GM18867 (cell line): ENCODE measurements around the gene LEF1.
"Not testable (repeated sequence)": the region's sequence is repeated elsewhere in the genome, so short reads cannot be mapped to it uniquely, and the experiment has no call there.

Source experiments
- ATAC-seq: cut with Tn5 transposase; IDR thresholded peaks from one replicate; pipeline ENCODE4 v1.9.1; 2021; ENCODE audit warnings: mild to moderate bottlenecking, moderate library complexity; ENCODE audit not compliant: unreplicated experiment

LEF1 gene

DNA sequence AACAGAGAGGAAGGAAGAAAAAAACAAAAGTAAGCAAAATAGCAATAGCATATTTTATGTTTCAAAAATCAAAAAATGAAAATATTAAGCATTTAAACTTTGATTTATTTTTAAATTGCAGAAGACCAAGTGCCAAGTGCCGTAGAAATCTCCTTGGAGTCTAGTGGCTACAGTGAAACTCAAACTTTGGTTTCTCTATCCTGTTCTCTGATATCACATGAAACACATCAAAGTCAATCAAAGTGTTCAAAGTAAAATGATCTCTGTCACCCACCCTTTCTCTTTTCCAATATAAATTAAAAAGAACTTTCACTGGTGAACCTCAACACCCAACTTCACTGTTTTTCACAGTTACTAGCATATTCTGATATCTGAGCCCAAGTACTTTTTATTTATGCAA, 98.0 kb downstream of the LEF1 start:
- ATAC-seq = no peak

DNA sequence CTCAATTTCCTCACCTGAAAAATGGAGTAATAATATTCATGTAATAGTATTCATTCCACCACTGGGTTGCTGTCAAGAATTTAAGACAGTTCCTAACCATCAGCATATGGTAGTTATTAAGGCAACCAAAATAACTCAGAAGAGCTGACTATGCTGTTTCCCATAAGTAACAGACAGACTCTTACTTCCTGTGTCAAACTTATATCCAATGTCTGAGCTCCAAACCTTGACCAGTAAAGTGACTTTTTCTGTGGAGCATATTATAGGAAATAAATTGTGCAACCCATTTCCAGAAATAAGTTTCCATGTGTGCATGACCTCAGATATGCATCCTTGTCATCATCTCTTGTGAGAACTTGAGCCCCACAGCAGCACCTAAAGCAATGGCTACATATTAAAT, 100.3 kb downstream of the LEF1 start:
- ATAC-seq = no peak

DNA sequence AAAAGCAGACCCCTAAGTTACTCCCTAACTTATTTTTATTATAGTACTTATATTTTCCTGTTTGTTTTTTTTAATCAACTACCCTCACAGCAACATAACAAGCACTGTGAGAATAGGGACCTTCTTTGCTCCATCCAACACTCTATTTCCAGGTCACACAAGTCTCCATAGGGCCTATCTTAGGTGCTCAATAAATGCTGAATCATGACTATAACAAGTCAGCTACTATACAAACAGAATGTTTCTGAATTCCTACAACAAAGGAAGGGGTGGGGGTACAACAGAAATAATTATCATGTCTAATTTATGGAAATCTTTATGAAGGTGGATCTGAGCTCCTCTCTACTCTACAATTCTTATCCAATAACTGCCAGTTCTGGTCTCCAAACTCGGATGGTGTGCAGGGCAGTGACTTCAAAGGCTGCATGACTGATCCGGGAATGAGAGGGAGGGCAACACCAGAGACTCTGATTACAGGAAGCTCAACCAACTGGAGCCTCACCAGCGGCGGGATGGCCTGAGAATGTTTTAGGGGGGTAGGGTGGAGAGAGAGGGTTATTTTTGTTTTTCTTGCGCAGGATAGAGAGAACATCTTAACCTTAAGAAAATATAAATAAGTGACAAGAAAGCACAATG, 107.9 kb downstream of the LEF1 start:
- ATAC-seq = no peak

DNA sequence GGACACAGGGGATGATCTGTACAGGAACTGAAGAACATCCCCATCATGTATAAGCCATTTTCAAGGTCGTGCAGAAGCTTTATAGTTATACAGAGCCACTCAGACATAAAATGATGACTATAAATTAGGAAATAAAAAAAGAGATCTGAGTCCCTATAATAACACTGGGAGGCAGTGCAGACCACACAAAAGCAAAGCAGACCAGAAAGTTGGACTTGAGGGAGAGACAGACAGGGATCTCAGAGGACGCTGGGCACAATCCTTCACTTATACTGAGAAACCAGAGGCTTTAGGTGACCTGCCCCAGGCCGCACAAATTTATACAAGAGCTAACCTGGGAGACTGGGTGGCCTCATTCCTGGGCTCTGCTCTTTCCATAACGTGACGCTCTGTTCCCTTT, 108.6 kb downstream of the LEF1 start:
- no peak for ATAC-seq

DNA sequence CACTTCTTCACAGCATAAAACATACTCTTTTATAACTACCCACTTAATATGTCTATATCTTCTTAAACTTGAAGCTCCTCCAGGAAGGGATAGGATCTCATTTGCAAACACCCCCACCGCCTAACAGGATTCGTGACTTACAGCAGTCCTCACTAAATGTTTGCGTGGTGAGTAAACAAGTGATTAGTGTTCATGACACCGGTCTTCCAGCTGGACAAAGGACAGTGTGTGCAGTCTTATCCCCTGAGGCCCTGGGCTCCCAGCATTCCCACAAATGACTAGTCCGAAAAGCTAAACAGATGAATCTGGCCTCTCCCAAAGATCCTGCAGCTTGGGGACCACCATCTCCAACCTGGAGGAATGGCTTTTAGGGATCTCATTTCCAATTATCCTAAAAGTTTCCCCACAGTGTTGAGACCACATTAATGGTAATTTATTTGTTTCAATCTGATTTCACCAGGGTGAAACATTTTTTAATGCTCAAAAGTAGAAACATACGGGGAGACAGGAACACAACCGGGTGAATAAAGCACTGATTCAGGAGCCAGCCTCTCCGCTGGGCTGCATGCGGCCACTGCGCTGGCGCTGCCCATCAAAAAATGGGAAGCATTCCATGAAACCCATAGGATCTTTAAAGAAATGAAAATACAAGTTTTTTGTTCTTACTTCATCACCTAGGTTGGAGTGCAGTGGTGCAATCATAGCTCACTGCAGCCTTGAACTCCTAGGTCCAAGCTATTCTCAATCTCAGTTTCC, 109.9 kb downstream of the LEF1 start:
- ATAC-seq = no peak

DNA sequence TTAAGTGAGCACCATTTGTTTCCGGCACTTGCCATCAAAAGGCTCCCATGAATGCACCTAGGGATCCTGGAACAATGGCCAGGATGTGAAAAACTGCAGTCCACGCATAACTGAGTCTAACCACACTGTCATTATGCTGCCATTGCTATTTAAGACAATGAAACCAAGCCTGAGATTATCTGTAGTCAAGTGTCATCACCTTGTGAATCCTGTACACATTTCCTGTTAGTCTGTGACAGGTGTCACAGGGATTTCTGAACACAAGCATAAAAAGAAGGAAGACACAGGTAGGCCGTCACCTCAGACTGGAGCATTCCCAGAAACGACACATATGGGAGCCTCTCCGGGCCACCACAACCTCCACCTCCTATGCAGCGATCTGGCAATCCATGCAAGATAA, 112.3 kb downstream of the LEF1 start:
- ATAC-seq = no peak

DNA sequence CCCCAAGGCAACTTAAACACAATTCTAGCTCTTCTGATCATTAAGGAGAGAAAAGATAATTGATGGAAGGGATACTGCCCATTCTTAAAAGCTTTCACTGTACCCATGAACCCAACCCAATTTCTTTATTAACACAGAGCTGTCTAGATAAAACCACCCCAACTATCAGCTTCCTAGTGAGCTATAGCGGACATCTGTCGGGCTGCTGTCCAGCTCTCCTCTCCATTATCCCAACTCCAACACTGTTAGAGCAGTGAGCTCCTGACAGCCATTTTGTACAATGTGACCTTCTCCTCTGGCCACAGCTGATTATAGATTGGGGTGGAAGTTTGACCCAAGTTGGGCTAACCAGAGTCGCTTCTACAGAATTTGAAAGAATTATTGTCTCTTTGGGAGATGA, 112.9 kb downstream of the LEF1 start:
- ATAC-seq = no peak

DNA sequence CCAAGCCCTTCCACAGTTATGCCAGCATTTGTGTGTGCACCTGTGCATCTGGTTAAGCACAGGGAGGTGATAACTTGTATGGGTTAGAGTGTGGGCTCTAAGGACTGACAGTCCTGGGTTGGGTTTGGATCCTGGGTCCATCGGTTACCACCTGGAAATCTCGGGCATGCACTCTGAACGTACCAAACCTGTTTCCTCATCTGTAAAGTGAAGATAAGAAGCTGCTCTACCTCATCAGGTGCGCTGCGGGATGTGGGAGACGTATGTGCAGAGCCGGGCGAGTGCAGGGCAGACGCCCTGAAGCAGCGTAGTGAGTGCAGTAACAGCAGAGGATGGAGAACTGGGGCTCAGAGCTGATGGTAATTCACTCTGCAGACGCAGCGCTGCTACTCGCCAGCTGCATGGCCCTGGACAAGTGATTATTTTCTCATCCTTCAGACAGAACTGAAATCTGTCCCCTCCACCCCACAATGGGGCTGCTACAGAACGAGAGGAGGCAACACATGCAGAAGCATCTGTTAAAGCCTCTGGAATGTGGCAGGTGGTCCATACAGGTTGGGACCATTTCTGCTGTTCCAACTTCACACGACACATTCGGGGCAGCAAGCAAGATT, 114.6 kb downstream of the LEF1 start:
- ATAC-seq = no peak

DNA sequence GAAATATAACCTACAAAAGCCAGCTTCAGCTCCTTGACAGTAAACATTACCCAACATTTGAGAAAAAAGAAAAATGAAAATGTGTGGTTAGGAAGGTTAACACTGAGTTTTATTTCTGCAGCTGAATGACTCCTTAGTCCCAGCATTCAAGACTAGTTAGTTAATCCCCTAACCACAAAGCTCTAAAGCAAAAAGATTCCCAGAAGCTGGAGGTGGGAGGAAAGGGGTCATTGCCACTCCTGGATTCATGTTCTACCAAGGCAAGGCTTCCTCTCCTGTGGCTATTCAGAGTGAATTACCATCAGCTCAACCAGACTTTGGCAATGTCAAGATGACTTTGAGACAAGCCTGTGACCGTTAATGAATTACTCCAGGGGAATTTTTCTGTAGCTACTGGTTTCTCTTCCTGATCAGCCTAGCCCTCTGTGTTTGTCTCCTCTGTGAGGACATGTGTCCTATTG, 115.5 kb downstream of the LEF1 start:
- peak; percentile 77 for ATAC-seq

DNA sequence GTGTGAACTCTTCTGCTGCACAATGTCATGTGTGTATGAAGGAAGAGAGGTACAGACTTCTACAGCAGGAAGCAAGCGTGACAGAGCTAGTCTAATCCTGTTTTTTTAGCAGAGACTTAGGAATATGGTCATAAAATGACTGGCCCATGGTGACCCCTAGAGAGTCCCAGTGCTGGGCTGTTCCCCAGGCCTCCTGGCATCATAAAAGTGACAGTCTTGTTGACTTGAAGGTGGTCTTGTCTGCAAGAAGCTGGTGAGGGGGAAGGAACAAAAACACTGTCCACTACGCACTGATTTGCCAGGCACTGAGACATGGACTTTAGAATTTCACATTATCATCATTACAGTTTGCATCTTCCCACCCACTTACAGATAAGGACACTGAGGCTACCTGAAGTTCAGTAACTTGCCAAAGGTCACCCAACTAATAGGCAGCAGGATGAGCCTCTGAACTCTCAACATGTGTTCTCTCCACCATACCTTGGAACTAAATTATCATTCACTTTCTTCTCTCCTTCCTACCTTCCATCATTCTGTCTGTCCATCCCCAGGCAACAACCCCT, 116.1 kb downstream of the LEF1 start:
- no peak for ATAC-seq

DNA sequence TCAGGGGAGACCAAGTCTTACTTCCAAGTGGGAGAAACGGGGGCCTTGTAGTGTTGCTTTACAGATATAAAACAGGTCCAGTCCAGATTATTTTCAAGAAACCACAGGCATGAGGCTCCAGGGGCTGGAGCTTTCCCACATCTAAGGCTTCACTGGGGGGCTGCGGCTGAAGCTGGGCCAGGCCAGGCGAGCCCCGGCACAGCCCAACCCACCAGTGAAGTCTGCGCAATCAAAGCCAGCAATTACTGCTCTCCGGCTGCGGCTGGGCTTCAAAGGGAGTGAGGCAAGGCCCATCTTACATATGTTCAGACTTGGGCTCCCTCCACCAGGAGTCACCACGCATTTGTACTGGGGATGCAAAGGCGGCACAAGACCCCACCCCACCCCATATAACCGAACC, 117.4 kb downstream of the LEF1 start:
- no peak for ATAC-seq

DNA sequence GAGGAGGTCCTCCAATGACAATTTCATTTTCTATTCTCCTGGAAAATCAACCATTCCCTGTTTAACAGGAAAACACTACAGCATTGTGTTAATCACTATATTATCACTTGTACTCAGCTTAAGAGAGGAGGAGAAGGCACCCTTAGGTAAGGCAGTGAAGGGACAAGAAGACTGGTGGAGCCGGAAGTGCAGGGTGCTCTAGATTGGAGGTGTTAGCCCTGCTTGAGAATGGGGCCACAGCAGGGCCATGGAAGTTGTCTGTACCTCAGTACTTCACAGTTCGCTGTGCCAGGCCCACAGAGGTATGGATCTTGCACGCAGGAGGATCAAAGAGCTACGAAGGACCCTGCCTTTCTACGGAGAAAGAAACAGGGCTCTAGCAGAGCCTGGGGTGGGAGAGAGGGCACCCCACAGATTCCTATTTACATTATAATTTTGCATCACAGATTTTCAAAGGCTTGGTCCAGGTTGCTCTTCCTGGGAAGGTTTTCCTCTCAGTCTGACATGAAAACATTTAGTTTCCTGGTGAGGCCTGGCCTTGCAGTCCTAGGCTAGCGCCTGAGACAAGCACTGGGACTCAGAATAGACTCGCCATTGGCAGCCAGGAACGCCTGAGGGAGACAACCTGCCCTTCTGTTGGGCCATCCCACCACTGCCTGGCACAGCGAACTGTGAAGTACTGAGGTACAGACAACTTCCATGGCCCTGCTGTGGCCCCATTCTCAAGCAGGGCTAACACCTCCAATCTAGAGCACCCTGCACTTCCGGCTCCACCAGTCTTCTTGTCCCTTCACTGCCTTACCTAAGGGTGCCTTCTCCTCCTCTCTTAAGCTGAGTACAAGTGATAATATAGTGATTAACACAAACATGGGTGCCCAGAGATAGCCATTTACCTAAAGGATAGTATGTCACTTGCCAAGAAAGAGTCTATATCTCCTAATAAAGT, 118.3 kb downstream of the LEF1 start:
- ATAC-seq = not testable (repeated sequence)

DNA sequence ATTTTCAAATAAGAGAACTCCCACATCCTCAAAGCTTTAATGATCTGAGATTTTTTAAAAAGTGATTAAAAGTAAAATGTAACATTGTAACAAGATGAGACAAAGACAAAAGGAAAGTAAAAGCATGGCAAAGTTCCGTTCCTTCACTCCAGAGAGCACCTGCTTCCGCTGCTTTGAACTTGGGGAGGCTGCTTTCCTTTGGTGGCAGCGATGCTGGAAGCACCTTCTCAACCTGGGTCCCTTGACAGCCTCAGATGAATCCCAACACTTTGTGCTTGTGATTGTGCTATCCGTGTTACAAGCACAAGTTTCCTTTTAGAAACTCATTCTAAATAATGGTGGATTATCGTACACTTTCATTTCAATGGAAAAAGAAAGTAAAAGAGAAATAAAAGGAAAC, 119.3 kb downstream of the LEF1 start:
- no peak for ATAC-seq

DNA sequence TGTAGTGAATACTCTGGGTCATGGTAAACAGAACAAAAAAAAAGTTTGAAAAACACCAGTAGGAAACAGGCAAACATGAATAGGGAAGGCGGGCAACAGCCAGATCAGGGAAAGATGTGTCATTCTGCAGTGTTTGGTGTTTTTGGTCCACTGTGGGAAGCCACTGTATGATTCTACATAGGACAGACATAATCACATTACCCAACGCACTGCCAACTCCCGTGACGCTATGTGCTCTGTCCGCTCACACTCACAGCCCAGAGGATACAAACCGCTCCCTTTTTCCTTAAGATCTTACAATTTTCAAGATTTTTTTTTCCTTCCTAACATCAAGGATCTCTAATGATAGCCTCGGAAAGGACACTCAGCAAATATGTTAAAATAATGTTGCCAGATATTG, 119.7 kb downstream of the LEF1 start:
- no peak for ATAC-seq

DNA sequence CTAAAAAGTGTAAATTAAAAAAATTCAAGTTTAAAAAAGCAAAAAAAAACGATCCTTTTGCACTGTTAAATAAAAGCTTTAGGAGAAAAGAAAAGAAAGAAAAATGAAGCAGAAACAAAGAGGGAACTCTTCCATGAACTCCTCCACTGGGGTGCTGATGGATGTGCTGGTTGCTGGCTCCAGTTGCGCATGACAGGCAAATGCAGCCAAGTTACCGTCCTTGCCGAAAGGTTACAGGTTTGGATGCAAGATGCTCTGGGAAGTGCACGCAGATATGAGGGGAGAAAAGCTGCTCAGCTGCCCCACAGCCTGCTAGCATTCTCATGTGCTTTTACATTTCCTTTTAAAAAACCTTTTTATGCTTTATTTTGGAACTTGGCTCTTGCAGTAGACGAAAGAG, 120.6 kb downstream of the LEF1 start:
- ATAC-seq = no peak

DNA sequence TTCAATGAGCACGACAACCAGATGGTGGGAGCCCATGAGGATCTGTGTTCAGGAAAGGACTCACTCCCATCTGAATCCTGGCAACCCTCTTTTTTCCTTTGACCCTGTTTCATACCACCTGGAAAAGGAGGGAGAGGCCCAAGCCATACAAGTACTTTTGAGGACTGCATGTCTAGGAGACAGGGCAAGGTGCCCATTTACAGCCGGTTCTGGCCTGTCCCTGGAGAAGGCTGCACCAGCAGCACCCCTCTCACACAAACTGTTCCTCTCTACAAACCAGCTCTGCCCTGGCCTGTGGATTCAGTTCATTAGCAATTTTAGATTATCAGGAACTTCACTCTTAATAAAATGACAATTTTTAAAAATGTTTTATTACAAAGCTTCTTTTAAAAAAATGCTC, 121.5 kb downstream of the LEF1 start:
- ATAC-seq = no peak

DNA sequence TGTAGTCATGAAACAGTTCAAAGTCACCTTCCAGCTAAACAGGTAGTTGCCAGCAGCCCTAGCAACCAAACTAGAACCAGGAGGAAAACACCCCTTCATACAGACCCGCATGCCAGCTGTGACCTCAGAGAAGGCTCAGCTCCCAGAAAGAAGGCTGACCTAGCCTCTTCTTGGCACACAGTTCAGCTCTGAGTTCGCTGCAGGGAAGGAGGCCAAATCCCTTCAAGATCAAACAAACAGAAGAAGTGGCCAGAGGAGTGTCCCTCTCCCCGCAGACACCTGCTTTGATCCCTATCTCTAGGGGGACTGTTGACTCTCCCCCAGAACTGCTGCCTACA, 123.1 kb downstream of the LEF1 start:
- ATAC-seq = no peak

DNA sequence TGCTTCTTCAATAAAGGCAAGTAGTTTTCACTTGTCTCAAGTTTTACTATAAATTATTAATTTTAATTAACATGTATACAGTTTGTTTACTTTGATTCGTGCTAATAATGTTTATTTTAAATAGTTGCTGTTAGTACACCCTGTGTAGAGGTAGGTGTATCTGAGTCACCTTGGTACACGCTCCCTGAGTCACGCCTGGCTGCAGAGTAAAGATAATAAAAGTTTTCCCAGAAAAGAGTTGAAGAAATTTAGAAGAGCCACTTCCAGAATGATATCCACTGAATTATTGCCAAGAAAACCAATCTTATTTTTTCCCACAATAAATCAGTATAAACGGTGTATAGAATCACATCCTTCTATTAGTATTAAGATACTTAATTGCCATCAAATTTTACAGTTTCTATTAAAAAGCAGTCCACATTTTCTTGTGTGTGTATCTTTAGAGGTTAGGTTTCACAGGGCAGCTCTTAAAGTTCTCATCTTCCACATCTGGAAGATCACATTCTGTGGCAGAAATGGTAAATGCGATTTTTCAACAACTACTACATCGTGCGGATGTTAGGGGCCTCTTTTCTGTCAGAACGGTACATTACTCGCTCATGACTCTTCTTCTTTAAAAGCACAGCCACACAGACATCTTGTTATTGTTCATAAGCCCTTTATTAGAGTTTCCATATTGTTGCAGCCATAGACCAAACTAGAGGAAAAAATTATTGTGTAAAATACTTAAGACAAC, 123.6 kb downstream of the LEF1 start:
- no peak for ATAC-seq

DNA sequence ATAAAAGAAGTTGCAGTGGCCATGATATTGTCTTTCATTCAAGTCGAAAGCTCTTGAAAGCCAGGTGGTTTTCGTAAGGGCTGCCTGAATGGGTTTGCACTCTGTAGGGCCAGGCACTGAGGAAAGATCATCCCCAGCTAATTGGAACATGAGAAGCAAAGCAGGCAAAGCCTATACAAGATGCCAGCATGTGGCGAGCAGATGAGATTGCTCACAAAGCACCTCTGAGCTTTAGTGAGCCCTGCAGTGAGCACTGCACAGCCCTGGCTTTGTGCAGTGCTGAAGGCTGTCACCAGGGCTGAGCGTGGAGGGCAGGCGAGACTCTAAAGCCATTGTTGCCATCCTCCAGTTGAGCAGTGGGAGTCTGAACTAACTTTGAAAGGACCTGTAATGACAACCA, 125.2 kb downstream of the LEF1 start:
- ATAC-seq = no peak

DNA sequence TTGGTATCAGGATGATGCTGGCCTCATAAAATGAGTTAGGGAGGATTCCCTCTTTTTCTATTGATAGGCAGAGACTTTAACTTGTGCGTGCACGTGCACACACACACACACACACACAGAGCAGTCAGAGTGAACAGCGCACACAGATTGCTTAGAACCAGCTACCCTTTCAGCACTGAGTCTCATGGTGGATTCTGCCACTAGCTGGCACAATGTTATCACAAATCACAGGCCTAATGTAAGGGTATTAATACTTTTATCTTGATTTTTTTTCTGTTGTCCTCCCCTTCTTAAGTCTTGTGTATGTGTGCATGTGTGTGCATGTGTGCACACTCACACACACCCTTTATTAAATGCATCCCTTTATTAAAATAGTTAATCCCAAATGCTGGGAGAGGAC, 125.8 kb downstream of the LEF1 start:
- no peak for ATAC-seq
